Measurements from ENCODE around the gene CHAF1B.

DNA sequence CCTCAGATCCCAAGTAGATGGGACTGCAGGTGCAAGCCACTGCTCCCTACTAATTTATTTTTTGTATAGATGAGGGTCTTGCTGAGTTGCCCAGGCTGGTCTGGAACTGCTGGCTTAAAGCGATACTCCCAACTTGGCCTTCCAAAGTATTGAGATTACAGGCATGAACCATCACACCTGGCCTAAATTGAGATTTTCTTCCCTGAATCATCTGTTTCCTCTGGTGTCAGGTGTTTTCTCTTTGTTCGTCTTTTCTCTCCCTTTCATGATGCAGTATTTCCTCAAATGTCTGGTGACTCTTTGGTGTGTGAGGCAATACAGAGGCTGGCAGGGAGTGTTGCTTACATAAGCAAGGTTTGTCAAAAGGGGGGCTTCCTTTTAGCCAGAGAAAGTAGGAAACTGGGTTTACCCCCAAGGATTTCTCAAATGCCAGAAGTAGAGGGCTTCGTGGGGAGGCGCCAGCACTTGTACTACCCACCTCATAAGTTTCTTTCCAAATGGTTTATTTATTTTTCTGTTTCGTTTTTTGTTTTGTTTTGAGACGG is 67.2 kb downstream of the CHAF1B start:
- TF ChIP-seq POLR2AphosphoS5 (IDR thresholded peaks at IDR 0.05) (no peak), POLR2A (IDR thresholded peaks at IDR 0.05) (no peak)
- TF ChIP-seq, protein P1, sequence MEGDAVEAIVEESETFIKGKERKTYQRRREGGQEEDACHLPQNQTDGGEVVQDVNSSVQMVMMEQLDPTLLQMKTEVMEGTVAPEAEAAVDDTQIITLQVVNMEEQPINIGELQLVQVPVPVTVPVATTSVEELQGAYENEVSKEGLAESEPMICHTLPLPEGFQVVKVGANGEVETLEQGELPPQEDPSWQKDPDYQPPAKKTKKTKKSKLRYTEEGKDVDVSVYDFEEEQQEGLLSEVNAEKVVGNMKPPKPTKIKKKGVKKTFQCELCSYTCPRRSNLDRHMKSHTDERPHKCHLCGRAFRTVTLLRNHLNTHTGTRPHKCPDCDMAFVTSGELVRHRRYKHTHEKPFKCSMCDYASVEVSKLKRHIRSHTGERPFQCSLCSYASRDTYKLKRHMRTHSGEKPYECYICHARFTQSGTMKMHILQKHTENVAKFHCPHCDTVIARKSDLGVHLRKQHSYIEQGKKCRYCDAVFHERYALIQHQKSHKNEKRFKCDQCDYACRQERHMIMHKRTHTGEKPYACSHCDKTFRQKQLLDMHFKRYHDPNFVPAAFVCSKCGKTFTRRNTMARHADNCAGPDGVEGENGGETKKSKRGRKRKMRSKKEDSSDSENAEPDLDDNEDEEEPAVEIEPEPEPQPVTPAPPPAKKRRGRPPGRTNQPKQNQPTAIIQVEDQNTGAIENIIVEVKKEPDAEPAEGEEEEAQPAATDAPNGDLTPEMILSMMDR (IDR thresholded peaks at IDR 0.05), result no peak

Data from prostate gland (tissue), 2 donors.